Endothelial cell of umbilical vein (primary cell): Measurements from ENCODE around the gene TM6SF1. TPM values are rescaled to one million over a fixed set of nuclear protein-coding genes. Genes with fewer than 3 reads are reported as not detected.

Source experiments
- BruUV-seq: library from RNA; stranded (reverse); fragments of 400-500 nt; replicated peaks from 2 replicates; lab custom pipeline; 2021; lab: Mats Ljungman, UMichigan
- CTCF ChIA-PET: fragments of 300-600, 350-600 bp; sonication (Branson Sonifier 250); formaldehyde crosslinking; loops from one replicate; lab custom pipeline; 2021; ENCODE audit warnings: antibody characterized with exemption, inconsistent platforms; lab: Charles Lee
- POLR2A ChIA-PET: fragments of 300-600, 350-600 bp; sonication (Branson Sonifier 250); formaldehyde crosslinking; loops from one replicate; lab custom pipeline; 2021; ENCODE audit warnings: antibody characterized with exemption, inconsistent platforms; lab: Charles Lee
- DNase-seq: peaks from one replicate; pipeline ENCODE4 v3.0.0-alpha.2; 2011; ENCODE audit warnings: low read depth, low spot score
- FAIRE-seq: peaks from 2 replicates; lab custom pipeline; 2011; peaks lifted over from hg19 to GRCh38; lab: Jason Lieb, UNC
- H2AFZ ChIP-seq: 2 replicates; pipeline ENCODE4 v1.6.0; 2012; ENCODE audit warnings: low read depth, low read length, control low read depth, inconsistent platforms
- H3K27ac ChIP-seq: 2 replicates; pipeline ENCODE4 v1.5.1; 2011; ENCODE audit warnings: low read depth, mild to moderate bottlenecking, control low read depth, low read length, moderate library complexity; ENCODE audit not compliant: insufficient read depth
- H3K27me3 ChIP-seq, 2 experiments: 2 replicates each; pipeline versions ENCODE4 v1.6.0 to v1.6.1; 2011; ENCODE audit warnings: low read length in 2 of 2, mixed read lengths in 1 of 2; ENCODE audit not compliant: control insufficient read depth in 2 of 2, insufficient read depth in 2 of 2
- H3K36me3 ChIP-seq, 2 experiments: 2 replicates in 1 of 2; 3 replicates in 1 of 2; pipeline ENCODE4 v1.5.1; 2011; ENCODE audit warnings: low read length in 2 of 2, mild to moderate bottlenecking in 1 of 2, moderate library complexity in 1 of 2; ENCODE audit not compliant: control insufficient read depth in 2 of 2, insufficient read depth in 2 of 2; ENCODE audit errors: extremely low read depth in 1 of 2
- H3K4me1 ChIP-seq: 3 replicates; pipeline ENCODE4 v1.5.1; 2011; ENCODE audit warnings: mild to moderate bottlenecking, low read length; ENCODE audit not compliant: control insufficient read depth, insufficient read depth; ENCODE audit errors: extremely low read depth
- H3K4me2 ChIP-seq: 2 replicates; pipeline ENCODE4 v1.6.1; 2011; ENCODE audit warnings: low read length, control low read depth, mixed read lengths; ENCODE audit not compliant: insufficient read depth
- H3K4me3 ChIP-seq, 3 experiments: fragments of 200-600 bp in 1 of 3; sonication (generic), shearing (Covaris generic) in 1 of 3; replicated peaks in 1 of 3; 2 replicates each; pipeline ENCODE4 v1.5.1; 2011 to 2016; ENCODE audit warnings: control low read depth in 3 of 3, low read length in 3 of 3, mild to moderate bottlenecking in 2 of 3, inconsistent platforms in 1 of 3, low read depth in 1 of 3, moderate library complexity in 1 of 3; ENCODE audit not compliant: insufficient read depth in 1 of 3
- H3K79me2 ChIP-seq: 2 replicates; pipeline ENCODE4 v1.6.0; 2012; ENCODE audit warnings: low read length, inconsistent platforms; ENCODE audit not compliant: control insufficient read depth, insufficient read depth
- H3K9ac ChIP-seq: replicated peaks from 2 replicates; pipeline ENCODE3; 2011; ENCODE audit warnings: low read length, control low read depth; ENCODE audit not compliant: insufficient read depth; ENCODE audit errors: extremely low read depth
- H3K9me1 ChIP-seq: replicated peaks from 3 replicates; pipeline ENCODE4 v1.6.0; 2011; ENCODE audit warnings: mild to moderate bottlenecking, low read length; ENCODE audit not compliant: control insufficient read depth, insufficient read depth; ENCODE audit errors: extremely low read depth
- H3K9me3 ChIP-seq: replicated peaks from 2 replicates; pipeline ENCODE4 v1.5.1; 2012; ENCODE audit warnings: low read length, inconsistent platforms; ENCODE audit not compliant: control insufficient read depth, insufficient read depth
- H4K20me1 ChIP-seq: replicated peaks from 2 replicates; pipeline ENCODE3; 2011; ENCODE audit warnings: mild to moderate bottlenecking, low read length; ENCODE audit not compliant: control insufficient read depth, insufficient read depth; ENCODE audit errors: extremely low read depth
- EZH2 ChIP-seq: IDR thresholded peaks from 2 replicates; pipeline ENCODE4 v1.6.1; 2012; ENCODE audit warnings: borderline replicate concordance, low read depth, mild to moderate bottlenecking, moderate library complexity, low read length, inconsistent platforms; ENCODE audit not compliant: severe bottlenecking
- FOS ChIP-seq: IDR thresholded peaks from 2 replicates; pipeline ENCODE4 v1.6.1; 2011; ENCODE audit warnings: mild to moderate bottlenecking, low read length, moderate library complexity, borderline replicate concordance; ENCODE audit not compliant: insufficient read depth
- GATA2 ChIP-seq: IDR thresholded peaks from 2 replicates; pipeline ENCODE4 v1.7.0; 2011; ENCODE audit warnings: low read depth, mild to moderate bottlenecking, moderate library complexity, mixed read lengths, low read length; ENCODE audit not compliant: insufficient read length, insufficient read depth
- JUN ChIP-seq: IDR thresholded peaks from 2 replicates; pipeline ENCODE4 v1.6.1; 2011; ENCODE audit warnings: borderline replicate concordance, low read depth; ENCODE audit not compliant: insufficient read length, insufficient read depth
- MYC ChIP-seq: IDR thresholded peaks from one replicate; pipeline ENCODE4 v1.6.1; 2011; ENCODE audit warnings: mild to moderate bottlenecking, low read depth, low read length
- POLR2A ChIP-seq: IDR thresholded peaks from 2 replicates; pipeline ENCODE4 v1.6.1; 2012; ENCODE audit warnings: low read depth, mild to moderate bottlenecking, control low read depth, low read length
- POLR2AphosphoS5 ChIP-seq: IDR thresholded peaks from 2 replicates; pipeline ENCODE4 v1.6.1; 2012; ENCODE audit warnings: low read depth, mild to moderate bottlenecking, control low read depth, low read length, moderate library complexity; ENCODE audit not compliant: insufficient read depth
- dilution Hi-C: fragments of 300-500 bp; cut with MboI; formaldehyde crosslinking; loops from one replicate; pipeline ENCODE4 v1.15.0; 2019; ENCODE audit warnings: low sequenced_read_pairs; ENCODE audit not compliant: extremely low pct_ligation_motif_present
- intact Hi-C: fragments of 100-400 bp; cut with micrococcal nuclease; formaldehyde crosslinking; loops from one replicate; pipeline ENCODE4 v1.10.0; 2022
- polyA plus RNA-seq, 4 experiments: library from polyadenylated mRNA; depleted of rRNA in 3 of 4; stranded (reverse) in 3 of 4; unstranded in 1 of 4; fragments of >200 nt; gene quantifications; 2 replicates each; pipeline versions ENCODE4 v1.2.1 to v1.2.3, GENCODE V29; 2011 to 2012; ENCODE audit warnings: missing spikeins in 1 of 4
- total RNA-seq: library from RNA; stranded (reverse); gene quantifications from 2 replicates; pipeline ENCODE4 v1.2.3, GENCODE V29; 2021
- TF ChIP-seq, protein P1 (sequence below), 2 donors: IDR thresholded peaks; 1 replicate in 1 of 2; 2 replicates in 1 of 2; pipeline ENCODE4 v1.5.1; 2011; ENCODE audit warnings: low read length in 2 of 2, mild to moderate bottlenecking in 2 of 2, moderate library complexity in 2 of 2, control low read depth in 1 of 2, inconsistent platforms in 1 of 2, low read depth in 1 of 2; ENCODE audit not compliant: insufficient read depth in 1 of 2; ENCODE audit errors: extremely low read depth in 1 of 2
- TF ChIP-seq, protein P2 (sequence below): IDR thresholded peaks from 2 replicates; pipeline ENCODE4 v1.6.1; 2011; ENCODE audit not compliant: insufficient read depth, insufficient read length

Gene TM6SF1
- total and polyA plus RNA-seq, 2 donors (not counting 3 experiments of a cell fraction or from before 2014, with no cell fraction given): 26.5 to 38.0 TPM

DNA sequence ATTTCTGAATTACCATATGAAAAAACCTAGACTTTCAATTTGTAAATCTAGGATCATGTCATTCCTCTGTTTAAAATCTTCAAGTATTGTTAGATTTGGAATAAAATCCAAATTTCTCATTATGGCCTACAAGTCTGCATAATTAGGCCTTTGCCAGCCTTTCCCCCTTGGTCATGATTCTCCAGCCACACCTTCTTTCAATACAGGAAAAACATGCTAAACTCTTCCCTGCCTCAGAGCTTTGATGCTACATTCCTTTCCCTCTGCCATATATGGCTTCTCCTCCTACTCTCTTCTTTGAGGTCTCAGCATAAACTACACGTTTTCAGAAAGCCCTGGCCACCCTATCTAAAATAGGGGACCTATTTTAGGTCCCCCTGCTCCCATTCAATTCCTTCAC lies 48.5 kb downstream of the TM6SF1 start:
- no peak for DNase-seq
- TF ChIP-seq EZH2: no peak
- TF ChIP-seq, protein P1, sequence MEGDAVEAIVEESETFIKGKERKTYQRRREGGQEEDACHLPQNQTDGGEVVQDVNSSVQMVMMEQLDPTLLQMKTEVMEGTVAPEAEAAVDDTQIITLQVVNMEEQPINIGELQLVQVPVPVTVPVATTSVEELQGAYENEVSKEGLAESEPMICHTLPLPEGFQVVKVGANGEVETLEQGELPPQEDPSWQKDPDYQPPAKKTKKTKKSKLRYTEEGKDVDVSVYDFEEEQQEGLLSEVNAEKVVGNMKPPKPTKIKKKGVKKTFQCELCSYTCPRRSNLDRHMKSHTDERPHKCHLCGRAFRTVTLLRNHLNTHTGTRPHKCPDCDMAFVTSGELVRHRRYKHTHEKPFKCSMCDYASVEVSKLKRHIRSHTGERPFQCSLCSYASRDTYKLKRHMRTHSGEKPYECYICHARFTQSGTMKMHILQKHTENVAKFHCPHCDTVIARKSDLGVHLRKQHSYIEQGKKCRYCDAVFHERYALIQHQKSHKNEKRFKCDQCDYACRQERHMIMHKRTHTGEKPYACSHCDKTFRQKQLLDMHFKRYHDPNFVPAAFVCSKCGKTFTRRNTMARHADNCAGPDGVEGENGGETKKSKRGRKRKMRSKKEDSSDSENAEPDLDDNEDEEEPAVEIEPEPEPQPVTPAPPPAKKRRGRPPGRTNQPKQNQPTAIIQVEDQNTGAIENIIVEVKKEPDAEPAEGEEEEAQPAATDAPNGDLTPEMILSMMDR (IDR thresholded peaks at IDR 0.05; ENCODE audit: extremely low read depth in 1 of 2, insufficient read depth in 1 of 2, low read depth in 1 of 2, low read length in 2 of 2): no peak
- TF ChIP-seq POLR2AphosphoS5: no peak
- TF ChIP-seq, protein P2, sequence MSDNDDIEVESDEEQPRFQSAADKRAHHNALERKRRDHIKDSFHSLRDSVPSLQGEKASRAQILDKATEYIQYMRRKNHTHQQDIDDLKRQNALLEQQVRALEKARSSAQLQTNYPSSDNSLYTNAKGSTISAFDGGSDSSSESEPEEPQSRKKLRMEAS: no peak
- no peak for TF ChIP-seq JUN
- Histone ChIP-seq H3K27me3 (no peaks in the 10 kb centered on the region), H4K20me1 (no peaks in the 10 kb centered on the region), H3K27ac (no peak overlapping the region), H3K9ac (no peak overlapping the region), H2AFZ (no peak overlapping the region), H3K9me3 (no peaks in the 10 kb centered on the region), H3K36me3 (peaks cover 0 to 18% of the 10 kb centered on the region in 2 experiments), H3K79me2 (peaks cover 6% of the 10 kb centered on the region), H3K4me2 (no peak overlapping the region), H3K4me1 (no peaks in the 10 kb centered on the region), H3K9me1 (peaks cover 3% of the 10 kb centered on the region), H3K4me3 (no peak overlapping the region)
- POLR2A ChIA-PET: no interaction called here
- dilution Hi-C loops: no loop called here
- BruUV-seq: no TSS peak
- intact Hi-C loops: no loop called here
- CTCF ChIA-PET: no interaction called here
- no peak for FAIRE-seq

DNA sequence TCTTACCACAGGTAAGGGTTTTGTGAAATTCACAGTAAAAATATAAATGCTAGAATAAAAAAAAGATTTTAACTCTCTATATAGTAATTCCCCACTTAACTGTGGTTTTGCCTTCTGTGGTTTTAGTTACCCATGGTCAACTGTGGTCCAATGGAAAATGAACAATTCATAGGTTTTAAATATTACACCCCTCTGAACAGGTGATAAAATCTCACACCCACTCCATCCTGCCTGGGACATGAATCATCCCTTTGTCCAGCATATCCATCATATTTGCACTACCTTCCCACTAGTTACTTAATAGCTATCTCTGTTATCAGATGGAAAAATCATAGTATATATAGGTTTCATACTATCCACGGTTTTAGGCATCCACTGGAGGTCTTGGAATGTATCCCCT lies 50.9 kb downstream of the TM6SF1 start:
- ChIA-PET POLR2A (no interaction called here), CTCF (no interaction called here)
- Histone ChIP-seq H3K36me3 (peaks cover 3 to 13% of the 10 kb centered on the region in 2 experiments), H3K9me1 (no peaks in the 10 kb centered on the region), H4K20me1 (no peaks in the 10 kb centered on the region), H3K4me3 (no peak overlapping the region), H3K4me2 (no peak overlapping the region), H3K27me3 (no peaks in the 10 kb centered on the region), H2AFZ (no peak overlapping the region), H3K4me1 (peaks cover 9% of the 10 kb centered on the region), H3K79me2 (peaks cover 21% of the 10 kb centered on the region), H3K27ac (no peak overlapping the region), H3K9me3 (no peaks in the 10 kb centered on the region), H3K9ac (no peak overlapping the region)
- intact Hi-C loops (no loop called here), dilution Hi-C loops (no loop called here)
- DNase-seq: no peak
- BruUV-seq: no TSS peak
- FAIRE-seq: no peak
- TF ChIP-seq GATA2 (no peak), FOS (no peak), EZH2 (no peak), POLR2A (no peak), MYC (no peak), POLR2AphosphoS5 (no peak), JUN (no peak)
- TF ChIP-seq, protein P1 (IDR thresholded peaks at IDR 0.05; ENCODE audit: extremely low read depth in 1 of 2, insufficient read depth in 1 of 2, low read depth in 1 of 2, low read length in 2 of 2): no peak
- TF ChIP-seq, protein P2: no peak
